ENCODE results near the gene OGFOD1. TPM values are rescaled to one million over a fixed set of nuclear protein-coding genes. Genes with fewer than 3 reads are reported as not detected.
A peak's percentile ranks its signal among the peaks of the same experiment; 100 is the strongest.

Gene OGFOD1
- total and polyA plus RNA-seq, 2 of the 13 experiments (the other 11 are each of a cell fraction or from before 2014, with no cell fraction given): 35.2 to 81.3 TPM

DNA sequence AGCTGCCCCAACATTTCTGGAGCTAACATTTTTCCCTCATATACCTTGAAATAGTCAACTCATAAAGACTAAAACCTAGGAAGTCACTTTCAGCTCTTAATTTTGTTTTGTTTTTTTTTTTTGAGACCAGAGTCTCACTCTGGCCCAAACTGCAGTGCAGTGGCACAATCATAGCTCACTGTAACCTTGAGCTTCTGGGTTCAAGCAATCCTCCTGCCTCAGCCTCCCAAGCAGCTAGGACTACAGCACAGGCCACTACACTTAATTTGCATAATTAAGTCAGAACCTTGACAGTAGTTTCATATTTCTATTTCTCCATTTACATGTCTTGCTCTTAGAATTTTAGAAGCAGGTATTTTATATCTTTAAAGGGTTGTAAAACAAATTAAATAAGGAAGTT lies 30.7 kb upstream of the OGFOD1 start:
- peaks cover 86% of the 10 kb centered on the region for H3K79me2 ChIP-seq (ENCODE audit: insufficient read depth, low read length)
- H3K4me2 ChIP-seq (ENCODE audit: low read depth, low read length): peak overlapping the region; percentile 9; the same call in 1 of the 2 replicates
- no peaks in the 10 kb centered on the region; a peak in 2 of 5 replicates for H3K27me3 ChIP-seq (ENCODE audit: control insufficient read depth in 1 of 2, insufficient read depth in 2 of 2, low read length in 2 of 2)
- no peaks in the 10 kb centered on the region for H3K9me3 ChIP-seq (ENCODE audit: low read length)
- FAIRE-seq: no peak
- ChIA-PET CTCF (ENCODE audit: low intra/inter-chr PET ratio, low total read pairs) (no interaction called here), POLR2A (no interaction called here)
- H4K20me1 ChIP-seq (ENCODE audit: insufficient read depth, low read length): peaks cover 11% of the 10 kb centered on the region
- H2AFZ ChIP-seq (ENCODE audit: low read length): no peak overlapping the region
- no peak overlapping the region for H3K9ac ChIP-seq (ENCODE audit: insufficient read depth, low read depth, low read length)
- no peak overlapping the region for H3K4me3 ChIP-seq (replicated peaks in 1 of 3; ENCODE audit: insufficient read depth in 1 of 3, low read depth in 2 of 3, low read length in 3 of 3)
- no peak for DNase-seq (ENCODE audit: low spot score)
- H3K27ac ChIP-seq (ENCODE audit: extremely low read length, insufficient read depth, low read length): peak overlapping the region; percentile 27
- intact Hi-C loops (cut with micrococcal nuclease; ENCODE audit: unreplicated experiment): no loop called here
- no peak for TF ChIP-seq PBX3 (CRISPR knock-in tag; IDR thresholded peaks at IDR 0.05; ENCODE audit: borderline replicate concordance)
- TF ChIP-seq, protein P1, sequence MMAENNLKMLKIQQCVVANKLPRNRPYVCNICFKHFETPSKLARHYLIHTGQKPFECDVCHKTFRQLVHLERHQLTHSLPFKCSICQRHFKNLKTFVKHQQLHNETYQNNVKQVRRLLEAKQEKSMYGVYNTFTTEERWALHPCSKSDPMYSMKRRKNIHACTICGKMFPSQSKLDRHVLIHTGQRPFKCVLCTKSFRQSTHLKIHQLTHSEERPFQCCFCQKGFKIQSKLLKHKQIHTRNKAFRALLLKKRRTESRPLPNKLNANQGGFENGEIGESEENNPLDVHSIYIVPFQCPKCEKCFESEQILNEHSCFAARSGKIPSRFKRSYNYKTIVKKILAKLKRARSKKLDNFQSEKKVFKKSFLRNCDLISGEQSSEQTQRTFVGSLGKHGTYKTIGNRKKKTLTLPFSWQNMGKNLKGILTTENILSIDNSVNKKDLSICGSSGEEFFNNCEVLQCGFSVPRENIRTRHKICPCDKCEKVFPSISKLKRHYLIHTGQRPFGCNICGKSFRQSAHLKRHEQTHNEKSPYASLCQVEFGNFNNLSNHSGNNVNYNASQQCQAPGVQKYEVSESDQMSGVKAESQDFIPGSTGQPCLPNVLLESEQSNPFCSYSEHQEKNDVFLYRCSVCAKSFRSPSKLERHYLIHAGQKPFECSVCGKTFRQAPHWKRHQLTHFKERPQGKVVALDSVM (CRISPR knock-in tag; IDR thresholded peaks at IDR 0.05): peak; percentile 93
- TF ChIP-seq PRPF4 (IDR thresholded peaks at IDR 0.05; ENCODE audit: low read depth, low read length, poor library complexity, severe bottlenecking): no peak
- TF ChIP-seq ZMYM3 (CRISPR knock-in tag; IDR thresholded peaks at IDR 0.05): peak; percentile 46; the same call in 1 of the 2 replicates
- peak; percentile 81; the same call in 1 of the 2 replicates for TF ChIP-seq ZFP90 (CRISPR knock-in tag; IDR thresholded peaks at IDR 0.05; ENCODE audit: borderline replicate concordance)
- no peak for ATAC-seq
- in situ Hi-C loops (cut with HindIII; ENCODE audit: extremely low pct_ligation_motif_present, low pct_unique_long_range_greater_than_20kb): no loop called here
- no TSS peak for BruUV-seq (replicated peaks)
- peaks cover 0 to 2% of the 10 kb centered on the region in 2 experiments; a peak in 3 of 5 replicates for H3K36me3 ChIP-seq (replicated peaks in 1 of 2; ENCODE audit: control insufficient read depth in 1 of 2, insufficient read depth in 2 of 2, low read length in 2 of 2)
- H3K4me1 ChIP-seq (ENCODE audit: insufficient read depth, low read length): peaks cover 57% of the 10 kb centered on the region

All from HepG2 (cell line).